SW 1271 (cell line): ENCODE measurements around the gene GPR146.

ENCODE experiments used
- DNase-seq, 2 experiments: peaks; one replicate each; lab custom pipeline; 2025; lab: John Stamatoyannopoulos, UW

Gene GPR146

GRCh38 chr7:1092806-1093501 lies 48.6 kb downstream of the GPR146 start:
- no peak for DNase-seq

- no peak for DNase-seq
Measured at GRCh38 chr7:1093502-1093843, 49.1 kb downstream of the GPR146 start.

- DNase-seq = no peak
Measured at GRCh38 chr7:1093916-1094508, 49.7 kb downstream of the GPR146 start.

GRCh38 chr7:1094870-1095269 lies 50.5 kb downstream of the GPR146 start:
- DNase-seq = no peak

GRCh38 chr7:1095621-1096155 lies 51.3 kb downstream of the GPR146 start:
- DNase-seq = no peak

- no peak for DNase-seq
Measured at GRCh38 chr7:1096156-1097119, 52.1 kb downstream of the GPR146 start.

GRCh38 chr7:1097120-1097504 lies 52.8 kb downstream of the GPR146 start:
- no peak for DNase-seq

- DNase-seq = no peak
Measured at GRCh38 chr7:1098243-1099153, 54.2 kb downstream of the GPR146 start.

GRCh38 chr7:1099154-1099542 lies 54.8 kb downstream of the GPR146 start:
- DNase-seq = no peak

- DNase-seq = no peak
Measured at GRCh38 chr7:1099637-1100036, 55.3 kb downstream of the GPR146 start.

- no peak for DNase-seq
Measured at GRCh38 chr7:1100386-1100785, 56.0 kb downstream of the GPR146 start.

- DNase-seq = no peak
Measured at GRCh38 chr7:1100834-1101562, 56.7 kb downstream of the GPR146 start.

- DNase-seq = no peak
Measured at GRCh38 chr7:1101563-1102431, 57.5 kb downstream of the GPR146 start.

GRCh38 chr7:1103009-1103788 lies 58.9 kb downstream of the GPR146 start:
- DNase-seq = no peak

GRCh38 chr7:1103789-1104515 lies 59.6 kb downstream of the GPR146 start:
- DNase-seq = no peak

GRCh38 chr7:1104516-1105179 lies 60.3 kb downstream of the GPR146 start:
- DNase-seq = no peak

GRCh38 chr7:1105189-1105588 lies 60.8 kb downstream of the GPR146 start:
- no peak for DNase-seq
